NB4 (cell line): ENCODE results near the gene MTHFD1L.

Experiments
- DNase-seq: peaks from one replicate; pipeline ENCODE4 v3.0.0; 2010; ENCODE audit warnings: low read depth
- H3K4me3 ChIP-seq: one replicate; pipeline ENCODE4 v1.5.1; 2011; ENCODE audit warnings: mild to moderate bottlenecking, low read depth, low read length, moderate library complexity
- MAX ChIP-seq: IDR thresholded peaks from 2 replicates; pipeline ENCODE4 v1.6.1; 2011; ENCODE audit warnings: low read depth, low read length
- MYC ChIP-seq: IDR thresholded peaks from 2 replicates; pipeline ENCODE4 v1.6.1; 2011; ENCODE audit warnings: low read depth, low read length
- POLR2A ChIP-seq: IDR thresholded peaks from 2 replicates; pipeline ENCODE4 v1.6.1; 2011; ENCODE audit warnings: mild to moderate bottlenecking; ENCODE audit not compliant: insufficient read length; ENCODE audit errors: extremely low read depth
- TF ChIP-seq, protein P1 (sequence below): IDR thresholded peaks from one replicate; pipeline ENCODE4 v1.5.1; 2012; ENCODE audit warnings: low read depth, low read length

Gene MTHFD1L

DNA sequence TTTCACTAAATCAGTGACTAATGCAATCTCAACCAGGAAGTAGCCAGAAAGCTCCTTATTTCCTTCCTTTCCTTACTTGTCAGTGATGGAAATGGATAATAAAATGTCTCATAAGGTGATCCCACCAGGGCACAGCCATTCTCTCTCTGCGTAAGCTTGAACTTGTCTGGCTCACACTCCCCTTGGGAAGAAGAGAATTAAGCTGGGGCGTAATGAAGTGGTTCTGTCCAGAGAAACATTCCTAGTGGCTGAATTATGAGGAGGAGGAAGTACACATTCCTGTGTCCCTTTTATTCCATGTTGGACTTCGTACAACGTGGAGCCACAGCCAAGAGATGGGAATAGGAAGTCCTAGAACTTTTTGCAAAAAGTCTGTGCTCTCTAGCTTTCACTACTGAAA, 93.7 kb downstream of the MTHFD1L start:
- TF ChIP-seq, protein P1, sequence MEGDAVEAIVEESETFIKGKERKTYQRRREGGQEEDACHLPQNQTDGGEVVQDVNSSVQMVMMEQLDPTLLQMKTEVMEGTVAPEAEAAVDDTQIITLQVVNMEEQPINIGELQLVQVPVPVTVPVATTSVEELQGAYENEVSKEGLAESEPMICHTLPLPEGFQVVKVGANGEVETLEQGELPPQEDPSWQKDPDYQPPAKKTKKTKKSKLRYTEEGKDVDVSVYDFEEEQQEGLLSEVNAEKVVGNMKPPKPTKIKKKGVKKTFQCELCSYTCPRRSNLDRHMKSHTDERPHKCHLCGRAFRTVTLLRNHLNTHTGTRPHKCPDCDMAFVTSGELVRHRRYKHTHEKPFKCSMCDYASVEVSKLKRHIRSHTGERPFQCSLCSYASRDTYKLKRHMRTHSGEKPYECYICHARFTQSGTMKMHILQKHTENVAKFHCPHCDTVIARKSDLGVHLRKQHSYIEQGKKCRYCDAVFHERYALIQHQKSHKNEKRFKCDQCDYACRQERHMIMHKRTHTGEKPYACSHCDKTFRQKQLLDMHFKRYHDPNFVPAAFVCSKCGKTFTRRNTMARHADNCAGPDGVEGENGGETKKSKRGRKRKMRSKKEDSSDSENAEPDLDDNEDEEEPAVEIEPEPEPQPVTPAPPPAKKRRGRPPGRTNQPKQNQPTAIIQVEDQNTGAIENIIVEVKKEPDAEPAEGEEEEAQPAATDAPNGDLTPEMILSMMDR: no peak
- TF ChIP-seq POLR2A (no peak), MYC (no peak), MAX (no peak)
- H3K4me3 ChIP-seq: no peak overlapping the region
- DNase-seq: no peak

- TF ChIP-seq MAX (no peak), POLR2A (no peak), MYC (no peak)
- TF ChIP-seq, protein P1: no peak
- no peak for DNase-seq
- no peak overlapping the region for H3K4me3 ChIP-seq
Measured at GRCh38 chr6:150962436-150962835, 96.9 kb downstream of the MTHFD1L start.

GRCh38 chr6:150964765-150965164, 99.3 kb downstream of the MTHFD1L start:
- TF ChIP-seq, protein P1: no peak
- TF ChIP-seq MYC (no peak), POLR2A (no peak), MAX (no peak)
- no peak for DNase-seq
- H3K4me3 ChIP-seq: no peak overlapping the region

GRCh38 chr6:150966786-150967185, 101.3 kb downstream of the MTHFD1L start:
- H3K4me3 ChIP-seq: no peak overlapping the region
- no peak for DNase-seq
- TF ChIP-seq MYC (no peak), POLR2A (no peak), MAX (no peak)
- TF ChIP-seq, protein P1: no peak

DNA sequence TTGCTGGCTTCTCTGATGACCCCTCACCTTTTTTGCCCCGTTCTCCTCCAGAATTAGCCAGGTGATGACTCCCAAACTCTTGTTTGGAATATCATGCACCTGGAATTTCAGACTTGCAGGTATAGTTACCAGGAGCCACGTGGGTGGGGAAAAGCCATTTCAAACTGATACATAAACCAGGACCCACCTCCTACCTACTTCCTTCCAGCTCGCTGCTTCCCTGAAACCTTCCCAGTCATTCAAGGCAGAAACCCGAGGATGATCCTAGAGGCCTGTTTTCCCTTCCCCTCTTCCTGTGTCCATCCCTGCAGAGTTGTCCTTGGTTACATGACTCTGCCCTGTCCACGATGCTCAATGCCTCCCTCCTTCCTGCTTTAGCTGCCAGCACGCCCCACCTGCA, 101.9 kb downstream of the MTHFD1L start:
- no peak overlapping the region for H3K4me3 ChIP-seq
- DNase-seq: no peak
- TF ChIP-seq POLR2A (no peak), MAX (no peak), MYC (no peak)
- TF ChIP-seq, protein P1: no peak

- TF ChIP-seq POLR2A: no peak
- TF ChIP-seq, protein P1: no peak
- TF ChIP-seq MYC: no peak
- no peak for TF ChIP-seq MAX
- DNase-seq: no peak
- H3K4me3 ChIP-seq: no peak overlapping the region
Measured at GRCh38 chr6:150967910-150968309, 102.4 kb downstream of the MTHFD1L start.
